Endothelial cell of umbilical vein (primary cell): ENCODE data around the gene MAPK11.

ENCODE experiments used
- CTCF ChIP-seq, 2 donors: IDR thresholded peaks; 1 replicate in 1 of 2; 2 replicates in 1 of 2; pipeline ENCODE4 v1.5.1; 2011; ENCODE audit warnings: low read length in 2 of 2, mild to moderate bottlenecking in 2 of 2, moderate library complexity in 2 of 2, control low read depth in 1 of 2, inconsistent platforms in 1 of 2, low read depth in 1 of 2; ENCODE audit not compliant: insufficient read depth in 1 of 2; ENCODE audit errors: extremely low read depth in 1 of 2
- MAX ChIP-seq: IDR thresholded peaks from 2 replicates; pipeline ENCODE4 v1.6.1; 2011; ENCODE audit not compliant: insufficient read depth, insufficient read length
- MYC ChIP-seq: IDR thresholded peaks from one replicate; pipeline ENCODE4 v1.6.1; 2011; ENCODE audit warnings: mild to moderate bottlenecking, low read depth, low read length
- POLR2A ChIP-seq: IDR thresholded peaks from 2 replicates; pipeline ENCODE4 v1.6.1; 2012; ENCODE audit warnings: low read depth, mild to moderate bottlenecking, control low read depth, low read length

GRCh38 chr22:50317674-50318073 is 47.5 kb upstream of the MAPK11 start:
- TF ChIP-seq POLR2A, result no peak
- TF ChIP-seq CTCF (IDR thresholded peaks at IDR 0.05; ENCODE audit: extremely low read depth in 1 of 2, insufficient read depth in 1 of 2, low read depth in 1 of 2, low read length in 2 of 2), result no peak
- no peak for TF ChIP-seq MYC
- no peak for TF ChIP-seq MAX
